NCI-H2029 treated with DMSO at 0.1 percent for 48 hours (cell line): Measurements from ENCODE around the gene PSMD9.
"Not testable (repeated sequence)": the region's sequence is repeated elsewhere in the genome, so short reads cannot be mapped to it uniquely, and the experiment has no call there.

ENCODE experiments used
- DNase-seq: peaks from one replicate; lab custom pipeline; 2025; lab: John Stamatoyannopoulos, UW

Gene PSMD9

DNA sequence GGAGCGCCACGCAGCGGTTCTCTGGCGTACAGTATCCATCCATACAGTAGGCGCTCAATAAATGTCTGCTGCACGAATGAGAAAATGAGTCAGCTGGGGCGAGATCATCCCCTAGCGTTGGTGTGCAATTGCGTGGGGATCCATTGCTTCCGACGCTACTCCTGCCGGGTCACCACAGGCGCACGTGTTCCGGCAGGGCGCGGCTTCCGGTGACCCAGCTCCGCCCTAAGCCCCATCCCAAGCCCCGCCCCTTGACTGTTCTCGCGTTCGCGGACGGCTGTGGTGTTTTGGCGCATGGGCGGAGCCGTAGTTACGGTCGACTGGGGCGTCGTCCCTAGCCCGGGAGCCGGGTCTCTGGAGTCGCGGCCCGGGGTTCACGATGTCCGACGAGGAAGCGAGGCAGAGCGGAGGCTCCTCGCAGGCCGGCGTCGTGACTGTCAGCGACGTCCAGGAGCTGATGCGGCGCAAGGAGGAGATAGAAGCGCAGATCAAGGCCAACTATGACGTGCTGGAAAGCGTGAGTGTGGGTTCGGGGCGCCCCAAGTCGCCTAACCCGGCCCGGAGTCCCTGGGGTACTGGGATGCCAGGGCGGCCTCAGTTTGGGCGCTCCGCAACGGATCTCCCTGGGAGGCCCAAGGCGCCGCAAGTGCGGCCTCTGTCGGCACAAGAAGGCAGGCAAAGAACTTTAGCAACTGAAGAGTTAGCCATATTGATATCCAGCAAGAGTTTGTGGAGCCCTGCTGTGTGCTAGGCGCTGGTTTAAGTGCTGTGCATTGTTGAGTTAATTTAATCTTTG is at the start of gene PSMD9:
Gene PSMD9 (plus strand): TSS at position 313 of the 796 bp plus-strand sequence. CDS start 67 bp downstream, at position 380.
- DNase-seq, result peak; percentile 91

DNA sequence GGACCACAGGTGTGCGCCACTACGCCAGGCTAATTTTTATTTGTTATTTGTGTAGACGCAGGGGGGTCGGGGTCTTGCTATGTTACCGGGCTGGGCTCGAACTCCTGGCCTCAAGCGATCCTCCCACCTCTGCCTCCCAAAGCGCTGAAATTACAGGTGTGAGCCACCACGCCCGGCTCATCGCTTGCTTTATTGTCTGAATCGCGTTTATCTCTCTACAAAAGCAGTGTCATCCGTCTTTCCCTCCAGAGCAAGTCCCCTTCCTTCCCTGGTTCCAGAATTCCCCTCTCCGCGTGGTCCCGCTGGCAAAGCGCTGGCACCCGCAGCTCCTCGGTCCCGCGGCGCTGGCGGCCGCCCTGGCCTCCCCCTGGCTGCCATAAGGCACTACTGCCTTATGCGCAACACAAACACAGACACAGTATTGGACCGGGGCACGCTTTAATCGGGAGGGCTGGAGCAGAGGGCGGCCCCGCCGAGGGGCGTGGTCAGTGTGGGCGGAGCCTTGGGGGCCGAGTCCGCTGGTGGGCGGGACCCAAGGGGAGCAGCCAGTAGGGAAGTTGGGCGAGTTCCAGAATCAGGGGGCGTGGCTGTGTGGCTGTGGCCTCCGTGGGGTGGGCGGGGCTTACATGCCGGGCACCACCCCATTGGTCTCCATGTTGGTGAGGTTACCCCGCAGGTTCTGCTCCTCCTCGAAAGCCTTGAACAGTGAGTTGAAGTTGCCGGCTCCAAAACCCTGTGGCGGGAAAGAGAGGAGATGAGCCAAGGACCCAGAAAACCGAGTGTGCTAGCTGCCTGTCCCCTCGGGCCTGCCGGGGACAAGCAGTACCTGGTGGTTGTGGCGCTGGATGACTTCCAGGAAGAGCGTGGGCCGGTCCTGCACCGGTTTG is 49.2 kb upstream of the PSMD9 start:
- peak; percentile 86 for DNase-seq

DNA sequence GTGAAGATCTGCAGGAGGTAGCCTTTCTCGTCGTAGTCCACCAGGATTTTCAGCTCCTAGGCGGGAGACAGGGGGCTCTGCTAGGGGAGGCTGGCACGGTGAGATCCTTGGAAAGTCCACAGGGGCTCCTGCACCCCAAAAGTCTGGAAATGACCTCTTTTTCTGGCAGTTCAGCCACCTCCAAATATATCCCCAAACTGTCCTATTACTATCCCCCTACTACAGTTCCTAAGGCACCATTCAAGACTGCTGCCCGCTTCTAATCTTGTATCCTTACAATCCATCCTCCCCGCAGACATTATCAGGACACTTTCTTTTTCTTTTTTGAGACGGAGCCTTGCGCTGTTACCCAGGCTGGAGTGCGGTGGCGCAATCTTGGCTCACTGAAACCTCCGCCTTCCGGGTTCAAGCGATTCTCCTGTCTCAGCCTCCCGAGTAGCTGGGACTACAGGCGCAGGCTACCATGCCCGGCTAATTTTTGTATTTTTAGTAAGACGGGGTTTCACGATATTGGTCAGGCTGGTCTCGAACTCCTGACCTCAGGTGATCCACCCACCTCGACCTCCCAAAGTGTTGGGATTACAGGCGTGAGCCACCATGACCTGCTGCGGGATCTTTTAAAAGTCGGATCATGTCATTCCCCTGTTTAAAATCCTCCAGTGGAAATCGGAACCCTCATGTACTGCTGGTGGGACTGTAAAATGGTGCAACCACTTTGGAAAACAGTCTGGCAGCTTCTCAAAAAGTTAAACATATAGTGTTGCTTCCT is 48.4 kb upstream of the PSMD9 start:
- DNase-seq, result no peak

GRCh38 chr12:121843236-121843982 is 45.2 kb upstream of the PSMD9 start:
- no peak for DNase-seq

DNA sequence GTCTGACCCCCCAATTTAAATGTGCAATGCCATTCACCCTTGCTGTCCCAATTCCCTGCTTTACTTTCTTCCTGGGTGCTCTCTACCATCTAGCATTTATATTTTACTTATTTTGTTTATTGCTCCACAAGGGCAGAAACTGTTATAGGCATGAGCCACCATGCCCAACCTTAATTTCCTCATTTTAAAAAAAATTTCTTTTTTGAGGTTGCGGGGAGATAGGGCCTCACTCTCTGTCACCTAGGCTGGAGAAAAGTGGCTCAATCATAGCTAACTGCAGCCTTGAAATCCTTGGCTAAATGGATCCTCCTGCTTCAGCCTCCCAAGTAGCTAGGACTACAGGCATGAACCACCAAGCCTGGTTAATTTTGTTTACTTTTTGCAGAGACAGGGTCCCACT is 42.9 kb upstream of the PSMD9 start:
- no peak for DNase-seq

DNA sequence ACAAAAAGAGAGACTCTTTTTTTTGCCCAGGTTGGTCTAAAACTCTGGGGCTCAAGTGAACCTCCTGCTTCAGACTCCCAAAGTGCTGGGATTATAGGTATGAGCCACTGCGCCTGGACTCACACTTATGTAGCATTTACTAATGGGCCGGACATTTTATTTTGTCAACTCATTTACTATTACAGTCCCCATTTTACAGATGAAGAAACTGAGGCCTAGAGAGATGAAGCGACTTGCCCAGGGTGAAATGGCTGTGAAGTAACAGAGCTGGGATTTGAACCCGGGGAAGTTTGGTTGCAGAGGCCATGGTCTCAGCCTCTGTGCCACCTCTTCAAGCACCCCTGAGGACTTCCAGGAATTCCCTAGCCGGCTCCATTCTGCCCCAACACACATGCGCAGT is 39.4 kb upstream of the PSMD9 start:
- no peak for DNase-seq

GRCh38 chr12:121849665-121850064 is 38.9 kb upstream of the PSMD9 start:
- DNase-seq, result no peak

DNA sequence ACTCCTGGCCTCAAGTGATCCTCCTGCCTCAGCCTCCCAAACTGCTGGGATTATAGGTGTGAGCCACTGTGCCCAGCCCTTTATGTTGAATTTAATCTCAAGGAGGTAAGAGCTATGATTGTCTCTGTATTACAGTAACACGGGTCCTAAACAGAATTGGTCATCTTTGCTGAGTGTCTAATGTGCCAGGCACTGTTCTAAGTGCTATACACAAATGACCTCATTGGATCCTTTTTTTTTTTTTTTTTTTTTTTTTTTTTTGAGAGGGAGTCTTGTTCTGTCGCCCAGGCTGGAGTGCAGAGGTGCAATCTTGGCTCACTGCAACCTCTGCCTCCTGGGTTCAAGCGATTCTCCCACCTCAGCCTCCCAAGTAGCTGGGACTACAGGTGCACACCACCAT is 36.2 kb upstream of the PSMD9 start:
- DNase-seq, result not testable (repeated sequence)

DNA sequence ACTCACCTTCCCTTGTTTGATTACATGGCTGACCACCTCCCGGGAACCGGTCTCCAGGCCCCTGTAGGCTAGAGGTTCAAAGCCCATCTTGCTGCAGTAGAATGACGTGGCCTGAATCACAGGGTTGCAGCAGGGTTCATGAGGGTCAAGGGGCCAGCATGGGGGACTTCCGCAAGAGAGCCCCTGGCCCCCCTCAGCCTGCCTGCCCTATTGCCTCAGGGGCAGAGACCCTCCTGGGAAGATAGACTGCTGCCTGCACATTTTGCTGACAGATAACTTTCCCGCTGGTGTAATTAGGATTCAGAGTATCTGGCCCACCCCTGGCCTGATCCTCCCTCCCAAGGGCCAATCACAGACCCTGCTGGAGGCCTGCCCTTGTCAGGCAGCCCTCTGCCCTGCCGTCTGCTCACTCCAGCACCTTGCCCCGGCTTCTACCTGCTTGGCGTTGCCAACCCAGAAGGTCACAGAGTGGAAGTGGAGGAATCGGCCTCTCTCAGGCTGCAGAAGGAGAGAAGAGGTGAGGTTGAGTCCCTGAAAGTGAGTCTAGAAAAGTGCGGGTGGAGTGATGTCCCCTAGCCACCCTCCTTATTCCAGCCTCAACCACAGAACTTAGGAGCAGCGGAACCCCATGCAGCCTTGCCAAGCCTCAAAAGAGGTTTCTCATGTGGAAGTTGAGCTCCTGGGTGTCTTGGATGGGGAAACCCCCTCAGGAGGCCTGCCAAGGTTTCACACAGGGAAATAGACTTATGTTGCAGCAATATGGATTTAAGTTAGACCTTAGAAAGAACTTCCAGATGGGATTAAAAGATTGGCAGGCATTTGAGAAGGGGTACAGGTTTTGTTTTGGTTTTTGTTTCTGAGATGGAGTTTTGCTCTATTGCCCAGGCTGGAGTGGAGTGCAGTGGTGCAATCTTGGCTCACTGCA is 31.0 kb upstream of the PSMD9 start:
- DNase-seq, result no peak

- DNase-seq, result no peak
Observed at GRCh38 chr12:121858318-121858661, 30.3 kb upstream of the PSMD9 start.

- DNase-seq, result no peak
Observed at GRCh38 chr12:121858662-121859572, 29.7 kb upstream of the PSMD9 start, which contains the start of gene HPD. Gene HPD (minus strand): TSS chr12:121858859. CDS start chr12:121858823, 36 bp downstream.

DNA sequence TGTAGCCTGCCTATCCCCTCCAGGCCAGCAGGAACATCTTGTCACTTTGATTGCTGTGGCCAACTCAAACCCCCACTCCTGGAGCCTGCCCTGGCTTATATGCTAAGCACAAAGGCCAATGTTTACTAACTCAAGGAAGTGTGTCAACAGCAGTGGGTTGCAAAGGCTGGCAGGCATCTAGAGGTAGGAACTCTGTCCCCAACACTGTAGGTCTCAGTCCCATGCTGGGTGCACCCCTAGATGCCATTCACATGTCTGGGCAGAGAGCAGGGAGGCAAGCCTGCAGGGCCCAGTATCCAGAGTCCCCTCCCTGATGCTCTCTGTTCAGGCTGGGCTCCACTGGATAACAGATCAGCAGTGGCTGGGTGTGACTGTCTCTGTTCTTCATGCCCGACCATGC is 28.3 kb upstream of the PSMD9 start:
- no peak for DNase-seq

GRCh38 chr12:121860699-121861098 is 27.9 kb upstream of the PSMD9 start:
- DNase-seq, result not testable (repeated sequence)

DNA sequence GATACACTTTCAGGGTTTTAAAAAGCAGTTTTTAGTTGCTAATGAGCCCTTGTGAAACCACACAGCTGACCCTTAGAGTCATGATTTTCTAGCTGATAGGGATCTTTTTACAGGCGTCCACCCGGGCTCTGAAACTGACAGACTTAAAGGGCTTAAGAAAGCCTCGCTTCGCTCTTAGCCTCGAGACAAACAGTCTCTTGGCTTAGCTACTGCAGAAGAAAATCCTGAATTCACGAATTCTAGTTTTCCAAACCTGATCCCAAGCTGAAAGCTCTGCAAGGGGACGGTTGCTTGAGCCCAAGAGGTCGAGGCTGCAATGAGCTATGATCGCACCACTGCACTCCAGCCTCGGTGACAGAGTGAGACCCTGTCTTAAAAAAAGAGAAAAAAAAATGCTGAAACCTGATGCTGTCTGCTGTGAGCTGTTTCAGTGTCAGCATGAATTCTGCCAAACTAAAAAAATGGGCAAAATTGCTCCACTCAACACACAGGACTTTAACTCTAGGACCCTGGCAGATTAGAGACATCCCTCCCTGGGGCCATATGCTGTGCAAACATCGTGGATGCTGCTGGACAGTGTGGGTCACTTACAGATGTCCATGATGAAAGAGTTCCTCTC is 26.8 kb upstream of the PSMD9 start:
- no peak for DNase-seq

GRCh38 chr12:121866331-121866730 is 22.3 kb upstream of the PSMD9 start:
- DNase-seq, result no peak

DNA sequence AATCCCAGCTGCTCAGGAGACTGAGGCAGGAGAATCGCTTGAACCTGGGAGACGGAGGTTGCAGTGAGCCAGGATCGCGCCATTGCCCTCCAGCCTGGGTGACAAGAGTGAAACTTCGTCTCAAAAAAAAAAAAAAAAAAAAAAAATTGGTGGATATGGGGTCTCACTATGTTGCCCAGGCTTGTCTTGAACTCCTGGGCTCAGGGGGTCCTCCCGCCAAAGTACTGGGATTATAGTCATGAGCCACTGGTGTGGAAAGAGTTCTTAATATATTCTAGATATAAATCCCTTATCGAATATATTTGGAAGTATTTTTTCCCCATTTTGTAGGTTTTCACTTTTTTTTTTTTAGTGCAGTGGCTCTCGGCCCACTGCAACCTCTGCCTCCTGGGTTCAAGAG is 19.4 kb upstream of the PSMD9 start:
- DNase-seq, result not testable (repeated sequence)

- DNase-seq, result no peak
Observed at GRCh38 chr12:121871467-121871866, 17.1 kb upstream of the PSMD9 start.

DNA sequence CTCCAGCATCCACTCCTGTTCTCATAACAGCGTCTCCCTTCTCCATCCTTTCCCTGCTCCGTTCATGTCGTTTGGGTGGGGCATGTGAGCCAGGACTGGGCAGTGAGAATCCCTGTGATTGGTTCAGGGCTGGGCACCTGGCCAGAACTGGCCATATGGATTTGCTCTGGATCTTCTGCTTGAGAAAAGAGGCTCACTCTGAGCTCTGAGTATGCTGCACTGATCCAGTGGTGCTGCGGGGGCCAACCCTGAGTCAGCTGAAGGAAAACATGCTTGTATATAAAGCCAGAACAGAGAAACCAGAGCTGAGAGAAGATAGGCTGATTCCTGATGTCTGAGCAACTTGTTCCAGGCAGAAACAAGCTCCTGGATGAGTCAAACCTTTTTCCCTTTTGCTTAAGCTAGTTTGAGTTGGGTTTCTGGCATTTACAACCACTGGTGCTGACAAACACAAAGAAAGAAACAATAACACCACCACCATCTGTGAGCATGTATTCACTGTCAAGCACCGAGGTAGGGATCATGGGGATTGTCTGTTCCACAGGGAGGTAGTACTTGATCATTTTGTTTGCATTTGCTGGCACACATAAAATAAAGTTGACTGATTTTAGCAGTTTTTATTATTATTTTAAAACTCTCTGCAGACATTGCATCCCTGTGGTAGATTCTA is 15.9 kb upstream of the PSMD9 start:
- DNase-seq, result no peak
